ENCODE data around the gene CHIA.

CHIA gene

DNA sequence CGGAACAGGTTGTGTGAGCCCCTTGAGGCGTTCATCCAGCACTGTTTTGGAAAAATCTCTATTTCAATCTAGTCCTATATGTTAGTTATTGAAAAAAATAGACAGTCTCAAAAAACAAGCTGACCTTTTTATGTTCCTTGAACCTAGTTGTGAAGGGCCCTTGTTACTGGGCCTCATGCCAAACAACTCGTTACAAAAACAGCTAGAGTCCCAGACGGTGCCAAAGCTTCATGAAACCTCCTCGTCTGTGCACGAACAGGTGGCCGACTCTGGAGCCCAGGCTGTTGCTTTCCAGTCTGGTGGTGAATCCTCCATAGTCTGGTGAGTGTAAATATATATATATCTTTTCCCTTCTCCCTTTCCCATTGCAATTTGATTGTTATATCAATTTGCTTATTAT, at the start of gene CHIA:
Gene CHIA (plus strand): TSS at position 222 of the 400 bp plus-strand sequence. CDS start 19,617 bp downstream, outside the sequence.
- H3K4me3 ChIP-seq (ENCODE audit: low read length) = no peak within 1 kb of the TSS
- no peaks in the 10 kb centered on the region for H3K36me3 ChIP-seq (ENCODE audit: control insufficient read depth, insufficient read depth, low read length)
- no peak within 1 kb of the TSS for H3K9ac ChIP-seq (ENCODE audit: low read length)
- no peak within 1 kb of the TSS for H3K27ac ChIP-seq (ENCODE audit: low read depth, low read length)
- no peaks in the 10 kb centered on the region for H3K27me3 ChIP-seq (ENCODE audit: control insufficient read depth, insufficient read depth, low read length)
- no peaks in the 10 kb centered on the region for H3K4me1 ChIP-seq (ENCODE audit: control insufficient read depth, insufficient read depth, low read length)

DNA sequence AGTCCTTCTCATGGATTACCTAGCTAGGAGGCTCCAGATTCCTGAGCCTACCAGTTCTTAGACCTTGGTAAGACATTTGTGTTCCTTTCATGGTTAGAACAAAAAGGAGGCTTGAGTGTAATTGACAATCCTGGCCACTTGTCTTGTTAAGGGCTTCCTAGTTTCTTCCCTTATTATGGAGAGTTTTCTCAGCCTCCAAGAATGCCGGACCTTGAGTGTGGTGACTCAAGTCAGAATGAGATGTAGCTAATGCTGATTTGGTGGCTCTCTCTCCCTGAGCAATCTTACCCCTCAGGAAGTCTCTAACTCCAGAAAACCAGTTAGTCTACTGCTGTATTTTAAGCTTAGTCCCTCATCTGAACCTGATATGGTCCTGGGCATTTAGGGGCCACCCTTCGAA, 48.9 kb upstream of the CHIA start:
- Histone ChIP-seq H3K36me3 (ENCODE audit: control insufficient read depth, insufficient read depth, low read length) (no peaks in the 10 kb centered on the region), H3K27me3 (ENCODE audit: control insufficient read depth, insufficient read depth, low read length) (no peaks in the 10 kb centered on the region), H3K27ac (ENCODE audit: low read depth, low read length) (no peak overlapping the region), H3K9ac (ENCODE audit: low read length) (no peak overlapping the region), H3K4me1 (ENCODE audit: control insufficient read depth, insufficient read depth, low read length) (no peaks in the 10 kb centered on the region), H3K4me3 (ENCODE audit: low read length) (no peak overlapping the region)

DNA sequence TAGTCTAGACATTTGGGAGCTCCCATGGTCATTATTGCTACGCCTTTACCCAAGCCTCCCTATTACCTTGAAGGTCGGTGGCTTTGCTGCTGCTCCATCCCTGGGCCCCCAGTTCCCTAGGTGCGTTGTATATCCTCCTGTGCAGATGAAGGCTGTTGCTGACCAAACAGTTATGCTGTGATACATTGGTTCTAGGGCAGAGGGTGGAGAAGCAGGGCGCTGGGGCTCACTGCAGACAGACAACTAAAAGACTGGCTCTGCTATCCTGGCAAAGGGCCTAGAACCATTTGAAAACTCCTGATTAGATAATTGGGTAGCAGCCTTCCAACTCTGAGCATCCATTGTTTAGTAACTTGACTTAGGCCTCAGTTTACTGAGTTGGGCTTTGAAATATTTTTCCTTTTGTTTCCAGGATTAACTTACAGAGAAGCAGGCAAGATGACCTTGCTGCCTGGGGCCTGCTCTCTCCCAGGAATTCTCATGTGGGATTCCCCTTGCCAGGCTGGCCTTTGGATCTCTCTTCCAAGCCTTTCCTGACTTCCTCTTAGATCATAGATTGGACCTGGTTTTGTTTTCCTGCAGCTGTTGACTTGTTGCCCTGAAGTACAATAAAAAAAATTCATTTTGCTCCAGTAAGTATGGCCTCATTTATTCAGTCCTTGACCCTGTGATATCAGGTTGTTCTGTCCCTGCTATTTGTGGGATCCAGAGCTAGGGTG, 47.7 kb upstream of the CHIA start:
- Histone ChIP-seq H3K36me3 (ENCODE audit: control insufficient read depth, insufficient read depth, low read length) (no peaks in the 10 kb centered on the region), H3K4me3 (ENCODE audit: low read length) (no peak overlapping the region), H3K9ac (ENCODE audit: low read length) (no peak overlapping the region), H3K27me3 (ENCODE audit: control insufficient read depth, insufficient read depth, low read length) (no peaks in the 10 kb centered on the region), H3K27ac (ENCODE audit: low read depth, low read length) (no peak overlapping the region), H3K4me1 (ENCODE audit: control insufficient read depth, insufficient read depth, low read length) (no peaks in the 10 kb centered on the region)

DNA sequence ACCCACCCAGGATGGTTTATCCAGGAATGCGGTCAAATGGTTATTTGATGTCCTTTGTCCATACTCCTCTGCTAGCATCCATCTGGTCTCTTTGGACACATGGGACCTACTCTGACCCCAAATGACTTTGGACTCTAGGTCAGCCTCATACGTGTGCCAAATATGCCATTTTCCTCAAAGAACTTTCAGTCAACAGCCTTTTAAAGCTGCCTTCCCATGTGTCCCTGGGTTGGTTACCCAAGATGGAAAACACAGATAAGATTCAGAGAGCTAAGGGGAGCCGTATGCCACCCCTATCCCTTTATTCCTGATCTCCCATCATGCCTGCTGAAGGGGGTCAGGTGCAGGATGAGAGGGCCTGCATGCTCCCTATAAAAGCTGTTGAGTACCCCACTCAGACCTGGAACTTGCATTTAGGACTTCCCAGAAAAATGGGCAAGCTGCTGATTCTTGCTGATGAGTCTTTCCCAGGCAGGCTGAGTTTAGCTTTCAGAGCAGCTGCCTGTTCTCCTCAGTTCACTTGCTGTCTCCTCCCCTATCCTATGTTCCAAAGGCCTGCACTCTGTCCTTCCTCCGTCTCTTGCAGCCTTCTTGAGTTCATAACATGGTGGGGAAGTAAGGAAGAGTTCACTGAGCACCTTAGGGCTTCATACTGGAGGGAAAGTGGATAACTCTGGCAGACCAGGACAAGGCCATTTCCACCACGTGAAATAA, 43.4 kb upstream of the CHIA start:
- H3K4me3 ChIP-seq (ENCODE audit: low read length) = no peak overlapping the region
- no peak overlapping the region for H3K27ac ChIP-seq (ENCODE audit: low read depth, low read length)
- no peak overlapping the region for H3K9ac ChIP-seq (ENCODE audit: low read length)
- H3K27me3 ChIP-seq (ENCODE audit: control insufficient read depth, insufficient read depth, low read length) = no peaks in the 10 kb centered on the region
- no peaks in the 10 kb centered on the region for H3K4me1 ChIP-seq (ENCODE audit: control insufficient read depth, insufficient read depth, low read length)
- no peaks in the 10 kb centered on the region for H3K36me3 ChIP-seq (ENCODE audit: control insufficient read depth, insufficient read depth, low read length)

DNA sequence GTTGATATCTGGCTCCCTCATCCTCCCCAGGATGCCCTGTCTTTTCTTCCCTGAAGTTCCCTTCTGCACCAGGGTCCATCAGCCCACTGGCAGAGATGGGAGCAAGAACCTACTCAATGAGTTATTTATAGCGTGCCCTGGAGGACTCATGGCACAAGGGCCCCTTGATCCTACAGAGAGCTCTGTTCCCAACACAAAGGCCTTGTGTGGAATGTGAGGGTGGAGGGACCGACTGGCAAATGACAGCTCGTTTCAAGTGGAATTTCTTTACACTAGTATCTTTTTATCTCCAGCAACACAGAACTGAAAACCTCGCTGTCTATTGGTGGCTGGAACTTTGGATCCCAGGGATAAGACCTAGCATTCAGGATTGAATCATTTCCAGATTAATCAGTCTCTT, 40.7 kb upstream of the CHIA start:
- Histone ChIP-seq H3K4me1 (ENCODE audit: control insufficient read depth, insufficient read depth, low read length) (no peaks in the 10 kb centered on the region), H3K9ac (ENCODE audit: low read length) (no peak overlapping the region), H3K27ac (ENCODE audit: low read depth, low read length) (no peak overlapping the region), H3K4me3 (ENCODE audit: low read length) (no peak overlapping the region), H3K36me3 (ENCODE audit: control insufficient read depth, insufficient read depth, low read length) (no peaks in the 10 kb centered on the region), H3K27me3 (ENCODE audit: control insufficient read depth, insufficient read depth, low read length) (no peaks in the 10 kb centered on the region)

DNA sequence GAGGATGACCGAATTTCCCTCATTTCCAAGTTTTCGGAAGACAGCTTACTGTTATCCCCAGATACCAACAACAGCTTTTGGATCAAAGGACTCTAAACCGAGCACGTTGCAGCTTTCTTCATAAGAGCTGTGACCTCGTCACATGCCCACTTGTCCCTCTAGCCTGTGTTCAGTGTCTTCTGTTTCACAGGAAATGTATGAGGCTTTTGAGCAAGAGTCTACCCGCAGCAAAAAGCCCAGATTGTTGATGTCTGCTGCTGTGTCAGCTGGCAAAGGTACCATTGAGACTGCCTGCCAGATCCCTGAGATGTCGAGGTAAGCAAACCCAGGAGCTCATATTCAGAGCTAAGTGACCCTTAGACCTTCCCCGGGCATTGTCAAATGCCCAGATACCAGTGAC, 39.1 kb upstream of the CHIA start:
- Histone ChIP-seq H3K27me3 (ENCODE audit: control insufficient read depth, insufficient read depth, low read length) (no peaks in the 10 kb centered on the region), H3K27ac (ENCODE audit: low read depth, low read length) (no peak overlapping the region), H3K36me3 (ENCODE audit: control insufficient read depth, insufficient read depth, low read length) (no peaks in the 10 kb centered on the region), H3K4me1 (ENCODE audit: control insufficient read depth, insufficient read depth, low read length) (no peaks in the 10 kb centered on the region), H3K4me3 (ENCODE audit: low read length) (no peak overlapping the region), H3K9ac (ENCODE audit: low read length) (no peak overlapping the region)

DNA sequence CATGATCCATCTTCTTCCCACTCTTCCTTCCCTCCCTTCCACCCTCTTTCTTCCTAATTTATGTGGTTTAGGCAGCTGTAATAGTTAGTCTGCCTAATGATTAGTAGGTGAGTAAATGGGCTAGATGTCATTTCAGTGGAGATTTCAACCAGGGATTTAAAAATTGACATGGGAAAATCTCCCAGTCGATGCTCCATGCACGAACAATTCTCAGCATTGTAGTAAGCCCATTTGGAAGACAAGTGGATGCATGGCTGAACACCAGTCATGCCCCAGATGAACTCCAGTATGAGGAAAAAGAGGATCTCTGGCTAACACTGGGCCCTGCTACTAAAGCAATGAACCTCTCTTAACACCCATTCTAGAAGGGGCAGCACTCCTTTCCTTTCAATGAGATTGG, 37.9 kb upstream of the CHIA start:
- H3K9ac ChIP-seq (ENCODE audit: low read length) = no peak overlapping the region
- no peaks in the 10 kb centered on the region for H3K27me3 ChIP-seq (ENCODE audit: control insufficient read depth, insufficient read depth, low read length)
- no peak overlapping the region for H3K27ac ChIP-seq (ENCODE audit: low read depth, low read length)
- H3K4me3 ChIP-seq (ENCODE audit: low read length) = no peak overlapping the region
- no peaks in the 10 kb centered on the region for H3K4me1 ChIP-seq (ENCODE audit: control insufficient read depth, insufficient read depth, low read length)
- no peaks in the 10 kb centered on the region for H3K36me3 ChIP-seq (ENCODE audit: control insufficient read depth, insufficient read depth, low read length)

DNA sequence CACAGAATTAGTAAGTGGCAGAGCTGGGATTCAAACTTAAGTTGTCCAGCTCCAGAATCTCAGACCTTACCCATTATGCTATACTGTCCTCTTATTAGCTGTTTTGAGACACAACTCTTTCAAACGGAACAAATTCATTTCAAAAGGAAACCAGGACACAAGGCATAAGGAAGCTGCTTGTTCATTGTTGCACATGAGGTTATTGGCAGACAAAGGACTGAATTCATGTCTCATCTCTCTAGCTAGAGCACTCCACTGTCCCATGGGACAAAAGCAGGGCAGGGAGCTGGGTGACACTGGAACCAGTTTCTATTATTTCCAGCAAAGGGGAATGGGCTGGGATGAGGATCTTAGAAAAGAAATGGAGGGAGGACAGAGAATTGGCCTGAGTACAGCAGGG, 36.8 kb upstream of the CHIA start:
- Histone ChIP-seq H3K27ac (ENCODE audit: low read depth, low read length) (no peak overlapping the region), H3K36me3 (ENCODE audit: control insufficient read depth, insufficient read depth, low read length) (no peaks in the 10 kb centered on the region), H3K4me1 (ENCODE audit: control insufficient read depth, insufficient read depth, low read length) (no peaks in the 10 kb centered on the region), H3K27me3 (ENCODE audit: control insufficient read depth, insufficient read depth, low read length) (no peaks in the 10 kb centered on the region), H3K9ac (ENCODE audit: low read length) (no peak overlapping the region), H3K4me3 (ENCODE audit: low read length) (no peak overlapping the region)

DNA sequence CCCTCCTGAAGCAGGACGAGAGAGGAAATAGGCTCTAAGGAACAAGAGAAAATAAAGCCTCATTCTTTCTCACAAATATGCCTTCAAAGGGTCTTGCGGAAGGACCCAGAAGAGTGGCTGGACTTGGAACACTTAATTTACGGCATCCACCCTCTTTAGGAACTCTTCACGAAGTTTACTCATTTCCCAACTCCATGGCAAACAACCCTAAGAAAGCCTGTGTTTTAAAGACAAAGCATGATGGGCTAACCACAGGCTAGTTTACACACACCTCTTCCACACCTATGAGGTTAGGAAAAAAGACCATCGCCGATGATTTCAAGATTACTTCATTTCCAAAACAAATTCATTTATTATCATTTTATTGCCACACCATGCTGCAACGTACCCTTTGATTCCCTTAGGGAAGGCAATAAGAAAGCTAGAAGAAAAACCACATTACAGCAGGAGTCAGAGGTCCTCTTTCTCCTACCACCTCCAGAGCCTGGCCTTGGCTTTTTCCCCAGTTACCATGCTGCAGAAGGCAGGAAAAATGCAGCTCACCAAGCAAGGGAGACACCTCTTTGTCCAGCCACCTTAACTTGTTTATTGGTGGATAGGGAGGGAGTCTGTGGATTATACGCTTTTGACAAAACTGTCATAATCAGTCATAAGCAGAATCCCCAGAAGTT, 33.5 kb upstream of the CHIA start:
- Histone ChIP-seq H3K27ac (ENCODE audit: low read depth, low read length) (no peak overlapping the region), H3K36me3 (ENCODE audit: control insufficient read depth, insufficient read depth, low read length) (no peaks in the 10 kb centered on the region), H3K27me3 (ENCODE audit: control insufficient read depth, insufficient read depth, low read length) (no peaks in the 10 kb centered on the region), H3K9ac (ENCODE audit: low read length) (no peak overlapping the region), H3K4me3 (ENCODE audit: low read length) (no peak overlapping the region), H3K4me1 (ENCODE audit: control insufficient read depth, insufficient read depth, low read length) (no peaks in the 10 kb centered on the region)

DNA sequence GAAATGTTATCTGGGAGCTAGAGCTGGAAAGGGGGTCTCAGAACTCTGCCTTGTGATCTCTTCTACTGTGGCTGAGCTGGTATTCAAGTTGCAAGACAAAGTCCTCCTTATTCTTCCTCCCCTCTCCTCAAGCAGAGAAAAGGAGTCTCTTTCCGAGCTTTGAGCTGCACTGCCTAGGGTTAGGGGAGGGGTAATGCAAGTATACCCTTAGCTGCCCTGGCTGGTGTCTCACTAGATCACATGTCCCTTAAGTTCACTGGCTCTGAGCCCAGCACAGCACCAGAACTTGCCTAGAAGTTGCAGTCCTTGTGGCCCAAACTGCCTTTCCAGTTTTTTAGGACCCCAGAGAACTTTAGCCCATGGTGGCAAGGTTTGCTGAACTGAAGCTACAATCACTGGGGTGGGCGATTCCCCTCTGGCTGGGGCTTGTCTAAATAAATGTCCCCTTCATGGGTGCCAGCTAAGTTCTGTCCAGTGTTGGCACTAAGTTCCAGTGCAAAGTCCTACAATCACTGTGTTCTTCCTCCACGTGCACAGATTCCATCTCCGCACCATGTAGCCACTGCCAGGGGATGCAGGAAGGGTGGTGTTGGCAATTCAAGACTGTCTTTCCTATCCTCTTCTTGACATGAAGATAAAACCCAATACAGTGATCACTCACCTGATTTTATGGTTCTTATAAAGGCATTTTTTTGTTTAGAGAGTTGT, 22.7 kb upstream of the CHIA start:
- H3K36me3 ChIP-seq (ENCODE audit: control insufficient read depth, insufficient read depth, low read length) = no peaks in the 10 kb centered on the region
- H3K9ac ChIP-seq (ENCODE audit: low read length) = no peak overlapping the region
- H3K27me3 ChIP-seq (ENCODE audit: control insufficient read depth, insufficient read depth, low read length) = peaks cover 4% of the 10 kb centered on the region
- no peaks in the 10 kb centered on the region for H3K4me1 ChIP-seq (ENCODE audit: control insufficient read depth, insufficient read depth, low read length)
- no peak overlapping the region for H3K4me3 ChIP-seq (ENCODE audit: low read length)
- H3K27ac ChIP-seq (ENCODE audit: low read depth, low read length) = no peak overlapping the region

DNA sequence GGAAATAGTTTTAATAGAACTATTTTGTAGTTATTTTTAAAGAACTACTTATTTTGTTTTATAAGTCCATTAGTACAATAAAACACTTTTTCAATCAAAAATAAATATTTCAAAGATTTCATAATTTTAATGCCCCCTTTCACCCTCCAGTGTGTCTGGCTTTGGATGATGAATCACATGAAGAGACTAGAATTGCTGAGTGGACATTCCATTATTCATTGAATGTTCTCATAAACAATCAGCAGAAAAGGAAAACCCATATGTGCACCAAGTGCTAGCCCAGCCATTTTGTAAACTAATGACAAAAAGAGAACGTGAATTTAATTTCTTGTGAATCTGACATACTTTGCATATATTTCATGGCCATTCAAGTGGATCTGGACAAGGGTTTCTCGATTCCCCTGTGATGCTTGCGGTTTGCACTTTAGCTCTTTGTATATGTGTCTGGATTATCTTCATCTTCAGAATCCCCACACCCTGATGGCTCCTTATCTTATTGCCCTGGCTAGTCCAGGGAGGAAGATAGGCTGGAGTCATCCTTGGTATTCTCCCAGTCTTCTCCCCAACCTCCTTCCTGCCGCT, 20.7 kb upstream of the CHIA start:
- Histone ChIP-seq H3K4me1 (ENCODE audit: control insufficient read depth, insufficient read depth, low read length) (no peaks in the 10 kb centered on the region), H3K9ac (ENCODE audit: low read length) (no peak overlapping the region), H3K27ac (ENCODE audit: low read depth, low read length) (no peak overlapping the region), H3K27me3 (ENCODE audit: control insufficient read depth, insufficient read depth, low read length) (peaks cover 4% of the 10 kb centered on the region), H3K4me3 (ENCODE audit: low read length) (no peak overlapping the region), H3K36me3 (ENCODE audit: control insufficient read depth, insufficient read depth, low read length) (no peaks in the 10 kb centered on the region)

Data from rectal smooth muscle tissue (tissue), 1 donor.